DND-41 (cell line): Measurements from ENCODE around the gene PBX3.

Source experiments
- ATAC-seq: fragments of 200-7000 bp; cut with Tn5 transposase; 3 replicates; pipeline ENCODE4 v1.9.1; 2021; ENCODE audit warnings: low read depth; ENCODE audit not compliant: insufficient read depth
- DNase-seq: peaks from one replicate; pipeline ENCODE4 v3.0.0-alpha.2; 2020
- H2AFZ ChIP-seq: 2 replicates; pipeline ENCODE4 v1.6.0; 2012; ENCODE audit warnings: low read depth, low read length
- H3K27ac ChIP-seq: 2 replicates; pipeline ENCODE4 v1.5.1; 2012; ENCODE audit warnings: low read length, inconsistent platforms
- H3K27me3 ChIP-seq: fragments of 200-600 bp; sonication (generic); 2 replicates; pipeline ENCODE4 v1.6.0; 2012; ENCODE audit warnings: low read length, mild to moderate bottlenecking, inconsistent platforms; ENCODE audit not compliant: insufficient read depth, poor library complexity
- H3K36me3 ChIP-seq: 2 replicates; pipeline ENCODE4 v1.5.1; 2012; ENCODE audit warnings: low read length, inconsistent platforms; ENCODE audit not compliant: insufficient read depth
- H3K4me1 ChIP-seq: 2 replicates; pipeline ENCODE4 v1.5.1; 2012; ENCODE audit warnings: mild to moderate bottlenecking, low read length; ENCODE audit not compliant: insufficient read depth
- H3K4me2 ChIP-seq: 2 replicates; pipeline ENCODE4 v1.6.0; 2012; ENCODE audit warnings: mild to moderate bottlenecking, moderate library complexity, low read length, inconsistent platforms; ENCODE audit not compliant: insufficient read depth
- H3K4me3 ChIP-seq, 2 experiments: fragments of 200-600 bp in 1 of 2; shearing (Covaris generic) in 1 of 2; 2 replicates each; pipeline ENCODE4 v1.5.1; 2012 to 2016; ENCODE audit warnings: inconsistent platforms in 2 of 2, low read length in 2 of 2, mild to moderate bottlenecking in 2 of 2, low read depth in 1 of 2, moderate library complexity in 1 of 2
- H3K79me2 ChIP-seq: 2 replicates; pipeline ENCODE4 v1.6.0; 2012; ENCODE audit warnings: low read length, inconsistent platforms; ENCODE audit not compliant: insufficient read depth
- H3K9ac ChIP-seq: 2 replicates; pipeline ENCODE4 v1.6.0; 2012; ENCODE audit warnings: low read depth, mild to moderate bottlenecking, inconsistent platforms, low read length, moderate library complexity
- H3K9me3 ChIP-seq: 2 replicates; pipeline ENCODE4 v1.5.1; 2012; ENCODE audit warnings: low read length, moderate library complexity, mild to moderate bottlenecking, inconsistent platforms; ENCODE audit not compliant: insufficient read depth, severe bottlenecking
- H4K20me1 ChIP-seq: 2 replicates; pipeline ENCODE4 v1.6.0; 2012; ENCODE audit warnings: low read length; ENCODE audit not compliant: insufficient read depth
- EZH2 ChIP-seq: IDR thresholded peaks from 3 replicates; pipeline ENCODE4 v1.6.1; 2012; ENCODE audit warnings: borderline replicate concordance, low read depth, mild to moderate bottlenecking, moderate library complexity, low read length, inconsistent platforms; ENCODE audit not compliant: severe bottlenecking
- TF ChIP-seq, protein P1 (sequence below): IDR thresholded peaks from 2 replicates; pipeline ENCODE4 v1.5.1; 2012; ENCODE audit warnings: borderline replicate concordance, low read length, moderate library complexity, mild to moderate bottlenecking; ENCODE audit not compliant: poor library complexity, severe bottlenecking; ENCODE audit errors: extremely low read depth

Gene PBX3

DNA sequence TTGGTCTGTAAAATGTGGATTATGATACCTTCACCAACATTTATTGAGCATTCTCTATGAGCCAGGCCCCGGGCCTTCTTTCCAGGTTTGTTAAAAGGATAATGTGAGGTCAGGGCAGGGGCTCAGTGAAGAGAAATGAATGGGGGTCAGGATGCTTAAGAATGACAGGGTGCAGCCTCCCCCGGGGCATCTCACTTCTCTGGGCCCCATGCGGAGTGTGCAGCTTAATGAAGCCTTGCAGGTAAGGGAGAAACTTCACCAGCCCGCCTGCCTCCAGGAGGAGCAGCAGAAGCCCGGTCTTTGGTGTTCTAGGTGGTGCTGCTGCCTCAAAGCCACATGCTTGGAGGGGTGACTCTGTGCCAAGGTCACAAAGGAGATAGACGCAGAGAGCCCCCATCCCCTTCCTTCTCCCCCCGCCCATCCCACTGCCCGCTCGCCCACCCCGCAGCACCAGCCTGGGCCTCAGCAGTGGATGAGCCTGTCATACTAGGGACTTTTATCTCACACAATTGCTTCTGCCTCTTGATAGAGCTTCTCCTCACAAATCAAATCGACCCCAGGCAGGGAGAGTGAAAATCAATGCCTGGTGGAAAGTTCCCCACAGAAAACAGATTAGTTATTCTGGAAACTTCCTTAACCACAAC, 244.8 kb downstream of the PBX3 start:
- Histone ChIP-seq H4K20me1 (no peaks in the 10 kb centered on the region), H3K4me3 (no peak overlapping the region), H3K4me2 (no peak overlapping the region), H3K36me3 (no peaks in the 10 kb centered on the region), H3K4me1 (no peaks in the 10 kb centered on the region), H3K9ac (no peak overlapping the region), H3K27ac (no peak overlapping the region), H2AFZ (no peak overlapping the region), H3K27me3 (no peaks in the 10 kb centered on the region), H3K9me3 (no peaks in the 10 kb centered on the region), H3K79me2 (no peaks in the 10 kb centered on the region)
- ATAC-seq, result no peak
- TF ChIP-seq EZH2, result no peak
- TF ChIP-seq, protein P1, sequence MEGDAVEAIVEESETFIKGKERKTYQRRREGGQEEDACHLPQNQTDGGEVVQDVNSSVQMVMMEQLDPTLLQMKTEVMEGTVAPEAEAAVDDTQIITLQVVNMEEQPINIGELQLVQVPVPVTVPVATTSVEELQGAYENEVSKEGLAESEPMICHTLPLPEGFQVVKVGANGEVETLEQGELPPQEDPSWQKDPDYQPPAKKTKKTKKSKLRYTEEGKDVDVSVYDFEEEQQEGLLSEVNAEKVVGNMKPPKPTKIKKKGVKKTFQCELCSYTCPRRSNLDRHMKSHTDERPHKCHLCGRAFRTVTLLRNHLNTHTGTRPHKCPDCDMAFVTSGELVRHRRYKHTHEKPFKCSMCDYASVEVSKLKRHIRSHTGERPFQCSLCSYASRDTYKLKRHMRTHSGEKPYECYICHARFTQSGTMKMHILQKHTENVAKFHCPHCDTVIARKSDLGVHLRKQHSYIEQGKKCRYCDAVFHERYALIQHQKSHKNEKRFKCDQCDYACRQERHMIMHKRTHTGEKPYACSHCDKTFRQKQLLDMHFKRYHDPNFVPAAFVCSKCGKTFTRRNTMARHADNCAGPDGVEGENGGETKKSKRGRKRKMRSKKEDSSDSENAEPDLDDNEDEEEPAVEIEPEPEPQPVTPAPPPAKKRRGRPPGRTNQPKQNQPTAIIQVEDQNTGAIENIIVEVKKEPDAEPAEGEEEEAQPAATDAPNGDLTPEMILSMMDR, result no peak
- no peak for DNase-seq

DNA sequence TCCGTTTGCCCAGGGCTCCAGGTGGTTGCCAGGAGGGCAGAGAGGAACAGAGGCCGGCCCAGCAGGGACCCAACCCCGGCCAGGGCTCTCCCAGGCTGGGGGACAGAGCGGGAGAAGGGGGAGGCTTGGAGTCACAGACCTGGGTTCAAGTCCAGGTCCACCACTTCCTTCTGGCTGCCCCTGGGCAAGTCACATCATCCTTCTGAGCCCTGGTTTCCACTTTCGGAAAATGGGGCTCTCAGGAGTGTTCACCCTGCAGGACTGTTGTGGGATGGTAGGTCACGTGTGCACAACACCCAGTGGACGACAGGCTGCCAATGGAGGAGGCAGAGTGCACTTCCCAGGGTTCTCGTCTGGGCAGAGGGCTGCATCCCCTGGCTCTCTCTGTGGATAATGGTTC, 245.4 kb downstream of the PBX3 start:
- TF ChIP-seq EZH2, result no peak
- TF ChIP-seq, protein P1, result no peak
- no peak overlapping the region for H3K4me3 ChIP-seq

DNA sequence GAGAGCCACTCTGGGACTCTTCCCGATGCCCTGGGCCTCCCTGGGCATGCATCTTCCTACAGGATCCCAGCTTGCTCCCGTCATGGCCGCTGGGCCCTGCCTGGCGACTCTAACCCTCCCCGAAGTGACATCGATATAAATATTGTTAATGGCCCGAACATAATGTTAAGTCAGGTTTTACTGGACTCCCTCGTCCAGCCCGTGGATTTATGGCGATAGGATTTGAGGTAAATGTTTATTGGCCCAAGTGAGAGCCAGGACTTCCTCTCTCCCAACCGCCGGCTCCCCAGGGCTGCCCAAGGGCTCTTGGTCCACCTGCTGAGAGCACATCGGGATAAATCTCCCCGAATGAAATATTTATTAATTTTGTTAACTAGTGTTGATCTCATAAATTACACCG, 246.3 kb downstream of the PBX3 start:
- no peaks in the 10 kb centered on the region for H3K27me3 ChIP-seq
- H3K36me3 ChIP-seq, result no peaks in the 10 kb centered on the region
- H4K20me1 ChIP-seq, result no peaks in the 10 kb centered on the region
- no peak overlapping the region for H3K27ac ChIP-seq
- H3K4me3 ChIP-seq, result no peak overlapping the region
- TF ChIP-seq, protein P1, result no peak
- no peak for TF ChIP-seq EZH2
- H3K79me2 ChIP-seq, result no peaks in the 10 kb centered on the region
- no peak for DNase-seq
- no peak overlapping the region for H2AFZ ChIP-seq
- ATAC-seq, result no peak
- no peaks in the 10 kb centered on the region for H3K9me3 ChIP-seq
- no peaks in the 10 kb centered on the region for H3K4me1 ChIP-seq
- H3K9ac ChIP-seq, result no peak overlapping the region
- H3K4me2 ChIP-seq, result no peak overlapping the region

More for the DNA sequence above, 245.4 kb downstream of the PBX3 start:
- H3K36me3 ChIP-seq, result no peaks in the 10 kb centered on the region
- no peak for ATAC-seq
- no peak overlapping the region for H3K4me2 ChIP-seq
- no peaks in the 10 kb centered on the region for H3K27me3 ChIP-seq
- no peak overlapping the region for H3K27ac ChIP-seq
- H3K9me3 ChIP-seq, result no peaks in the 10 kb centered on the region
- no peaks in the 10 kb centered on the region for H3K4me1 ChIP-seq
- DNase-seq, result no peak
- H2AFZ ChIP-seq, result no peak overlapping the region
- no peaks in the 10 kb centered on the region for H4K20me1 ChIP-seq
- H3K79me2 ChIP-seq, result no peaks in the 10 kb centered on the region
- no peak overlapping the region for H3K9ac ChIP-seq
